GM12878 (cell line): ENCODE data around the gene RGS14. TPM values are rescaled to one million over a fixed set of nuclear protein-coding genes. Genes with fewer than 3 reads are reported as not detected.
A peak's percentile ranks its signal among the peaks of the same experiment; 100 is the strongest.

ENCODE experiments used
- BACH1 ChIP-seq: fragments of 450-650 bp; IDR thresholded peaks from 2 replicates; pipeline ENCODE4 v1.6.1; 2017; ENCODE audit warnings: mild to moderate bottlenecking, borderline replicate concordance
- CEBPZ ChIP-seq: fragments of 150-350 bp; IDR thresholded peaks from 2 replicates; pipeline ENCODE4 v1.6.1; 2016; ENCODE audit warnings: low read depth, low read length
- DPF2 ChIP-seq: fragments of 450-650 bp; IDR thresholded peaks from 2 replicates; pipeline ENCODE4 v1.6.1; 2017; ENCODE audit warnings: mild to moderate bottlenecking
- EED ChIP-seq: sonication (generic); IDR thresholded peaks from 2 replicates; pipeline ENCODE4 v1.6.1; 2016; ENCODE audit warnings: antibody characterized with exemption, low read depth
- EGR1 ChIP-seq, 2 experiments: IDR thresholded peaks; 1 replicate in 1 of 2; 2 replicates in 1 of 2; pipeline ENCODE4 v1.6.1; 2011 to 2012; ENCODE audit warnings: low read depth in 2 of 2, low read length in 2 of 2, borderline replicate concordance in 1 of 2, mild to moderate bottlenecking in 1 of 2, moderate library complexity in 1 of 2
- FOS ChIP-seq: IDR thresholded peaks from 3 replicates; pipeline ENCODE4 v1.6.1; 2011; ENCODE audit warnings: borderline replicate concordance; ENCODE audit not compliant: insufficient read length; ENCODE audit errors: extremely low read depth
- FOXM1 ChIP-seq: IDR thresholded peaks from 2 replicates; pipeline ENCODE4 v1.6.1; 2012; ENCODE audit warnings: low read depth, mild to moderate bottlenecking, inconsistent platforms, low read length, moderate library complexity
- HDAC2 ChIP-seq: fragments of 200-600 bp; sonication (generic); IDR thresholded peaks from 2 replicates; pipeline ENCODE4 v1.6.1; 2017
- IRF4 ChIP-seq: IDR thresholded peaks from 2 replicates; pipeline ENCODE4 v1.6.1; 2011; ENCODE audit warnings: low read depth, low read length
- JUND ChIP-seq: IDR thresholded peaks from 2 replicates; pipeline ENCODE4 v1.6.1; 2012; ENCODE audit warnings: low read depth, mild to moderate bottlenecking, low read length, improper control_type of control experiment, moderate library complexity
- KAT2A ChIP-seq: conservative IDR thresholded peaks from 2 replicates; pipeline ENCODE4 v1.6.1; 2011; ENCODE audit warnings: low read depth, low read length; ENCODE audit not compliant: control insufficient read depth
- MEF2B ChIP-seq: fragments of 450-650 bp; IDR thresholded peaks from 2 replicates; pipeline ENCODE4 v1.6.1; 2018; ENCODE audit warnings: mild to moderate bottlenecking, moderate library complexity; ENCODE audit not compliant: partially characterized antibody, poor library complexity, severe bottlenecking
- NFYA ChIP-seq: IDR thresholded peaks from 2 replicates; pipeline ENCODE4 v1.6.1; 2011; ENCODE audit warnings: low read depth, mild to moderate bottlenecking, low read length, improper control_type of control experiment, borderline replicate concordance
- RAD51 ChIP-seq: fragments of 450-650 bp; IDR thresholded peaks from 2 replicates; pipeline ENCODE4 v1.6.1; 2016; ENCODE audit warnings: moderate library complexity, mild to moderate bottlenecking, inconsistent platforms
- SIX5 ChIP-seq: IDR thresholded peaks from 2 replicates; pipeline ENCODE4 v1.6.1; 2011; ENCODE audit warnings: mild to moderate bottlenecking, low read depth, low read length, moderate library complexity; ENCODE audit not compliant: severe bottlenecking
- STAT1 ChIP-seq: fragments of 450-650 bp; conservative IDR thresholded peaks from 2 replicates; pipeline ENCODE4 v1.6.1; 2014; ENCODE audit warnings: antibody characterized with exemption, mild to moderate bottlenecking
- TAF1 ChIP-seq: IDR thresholded peaks from 2 replicates; pipeline ENCODE4 v1.6.1; 2011; ENCODE audit warnings: mild to moderate bottlenecking, low read depth, low read length, borderline replicate concordance
- TARDBP ChIP-seq: IDR thresholded peaks from 2 replicates; pipeline ENCODE4 v1.6.1; 2016; ENCODE audit warnings: borderline replicate concordance
- TCF3 ChIP-seq: IDR thresholded peaks from 2 replicates; pipeline ENCODE4 v1.6.1; 2012; ENCODE audit warnings: low read depth, mild to moderate bottlenecking, low read length, borderline replicate concordance; ENCODE audit not compliant: insufficient read depth
- ZNF687 ChIP-seq: fragments of 450-650 bp; IDR thresholded peaks from 2 replicates; pipeline ENCODE4 v1.6.1; 2017; ENCODE audit warnings: mild to moderate bottlenecking, moderate library complexity
- ZZZ3 ChIP-seq: IDR thresholded peaks from 2 replicates; pipeline ENCODE4 v1.6.1; 2011; ENCODE audit warnings: low read depth; ENCODE audit not compliant: control insufficient read depth, insufficient read length
- polyA plus RNA-seq, 11 experiments: library from polyadenylated mRNA; depleted of rRNA in 4 of 11; unstranded in 6 of 11; stranded (reverse) in 5 of 11; fragments of >200 nt; fragmentation: Nextera tagmentation in 4 of 11; fragmentation: Illumina TruSeq in 1 of 11; extraction: Ambion mirVana in 4 of 11; extraction: Trizol in 1 of 11; gene quantifications; 1 replicate in 1 of 11; 2 replicates in 10 of 11; pipeline versions ENCODE4 v1.2.1 to v1.2.3, GENCODE V29; 2011 to 2016; ENCODE audit warnings: inconsistent platforms in 2 of 11, missing spikeins in 2 of 11, low read depth in 1 of 11
- total RNA-seq, 4 experiments: library from RNA; depleted of rRNA in 3 of 4; stranded (reverse); fragments of >200 nt in 3 of 4; fragmentation: Illumina TruSeq in 1 of 4; extraction: Trizol in 1 of 4; gene quantifications; 2 replicates each; pipeline versions ENCODE4 v1.2.1 to v1.2.3, GENCODE V29; 2013 to 2021
- TF ChIP-seq, protein P1 (sequence below): fragments of 450-650 bp; IDR thresholded peaks from 2 replicates; pipeline ENCODE4 v1.6.1; 2014; ENCODE audit warnings: mild to moderate bottlenecking

The RGS14 gene
- total and polyA plus RNA-seq, 10 of the 15 experiments (the other 5 are each of a cell fraction or from before 2014, with no cell fraction given), result 0.19 to 88.7 (median 54.8) TPM

DNA sequence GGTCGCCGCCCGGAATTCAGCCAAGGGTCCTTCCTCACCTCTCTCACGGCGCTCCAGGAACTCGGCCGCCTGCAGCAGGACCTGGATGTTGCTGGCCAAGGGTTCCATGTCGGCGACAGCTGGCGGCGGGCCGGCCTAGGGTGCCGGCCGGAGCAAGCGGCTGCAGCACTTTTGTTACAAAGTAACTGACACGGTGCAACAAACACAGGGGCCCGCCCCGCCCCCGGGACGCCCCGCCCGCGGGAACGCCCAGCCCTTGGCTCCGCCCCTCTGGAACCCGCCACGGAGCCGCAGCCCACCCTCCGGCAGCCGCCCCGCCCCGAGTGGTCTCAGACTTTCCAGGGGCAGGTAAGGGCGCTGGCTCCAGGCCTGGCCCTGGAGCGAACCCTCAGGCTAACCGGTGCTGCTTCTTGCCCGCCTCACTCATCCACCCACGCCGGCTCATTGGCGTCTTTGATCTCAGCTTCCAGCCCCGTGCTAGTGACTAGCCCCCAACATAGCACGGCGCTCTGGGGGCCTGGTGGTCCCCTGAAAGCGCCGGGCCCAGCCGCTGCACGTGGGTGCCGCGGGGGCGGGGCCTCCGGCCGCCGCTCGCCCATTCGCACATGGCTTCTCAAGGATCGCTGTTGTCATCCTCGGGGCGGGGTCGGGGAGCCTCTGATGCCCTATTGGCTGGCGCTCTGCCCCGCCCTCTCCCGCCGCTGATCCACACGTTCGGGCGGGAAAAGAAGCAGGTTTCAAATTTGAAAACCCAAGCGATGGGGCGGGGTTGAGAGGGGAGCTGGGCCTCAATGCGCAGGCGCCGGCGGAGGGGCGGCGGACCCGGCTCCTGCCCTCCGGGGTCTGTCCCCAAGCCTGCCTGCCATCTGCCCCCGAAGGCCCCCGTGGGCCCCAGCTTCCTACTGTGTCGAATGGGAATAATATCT is 45.7 kb upstream of the RGS14 start, which contains the start of gene MXD3 (continued):
- TF ChIP-seq CEBPZ (no peak), JUND (no peak), BACH1 (no peak), STAT1 (no peak), TCF3 (0 out of 2 replicates have a peak, but pooled peaks have one; percentile 6), FOXM1 (peak; percentile 69), EED (no peak), ZNF687 (no peak), KAT2A (no peak), ZZZ3 (no peak), HDAC2 (no peak), RAD51 (no peak), TAF1 (no peak; the same call in 1 of the 2 replicates), DPF2 (no peak), EGR1 (IDR thresholded peaks at IDR 0.05; ENCODE audit: borderline replicate concordance in 1 of 2, low read depth in 2 of 2, low read length in 2 of 2) (peak in 1 of 2 experiments; percentile 76; a peak in 2 of 3 replicates), SIX5 (no peak), MEF2B (no peak), TARDBP (no peak), FOS (peak; percentile 24), NFYA (no peak), IRF4 (no peak)
- TF ChIP-seq, protein P1, sequence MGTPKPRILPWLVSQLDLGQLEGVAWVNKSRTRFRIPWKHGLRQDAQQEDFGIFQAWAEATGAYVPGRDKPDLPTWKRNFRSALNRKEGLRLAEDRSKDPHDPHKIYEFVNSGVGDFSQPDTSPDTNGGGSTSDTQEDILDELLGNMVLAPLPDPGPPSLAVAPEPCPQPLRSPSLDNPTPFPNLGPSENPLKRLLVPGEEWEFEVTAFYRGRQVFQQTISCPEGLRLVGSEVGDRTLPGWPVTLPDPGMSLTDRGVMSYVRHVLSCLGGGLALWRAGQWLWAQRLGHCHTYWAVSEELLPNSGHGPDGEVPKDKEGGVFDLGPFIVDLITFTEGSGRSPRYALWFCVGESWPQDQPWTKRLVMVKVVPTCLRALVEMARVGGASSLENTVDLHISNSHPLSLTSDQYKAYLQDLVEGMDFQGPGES, result no peak; the same call in none of the 2 replicates
